GM19438 (cell line): ENCODE data around the gene ARHGAP15.
"Not testable (repeated sequence)": the region's sequence is repeated elsewhere in the genome, so short reads cannot be mapped to it uniquely, and the experiment has no call there.

Experiments
- ATAC-seq: cut with Tn5 transposase; IDR thresholded peaks from one replicate; pipeline ENCODE4 v1.9.1; 2021; ENCODE audit warnings: low read depth; ENCODE audit not compliant: unreplicated experiment

ARHGAP15 gene

GRCh38 chr2:143513081-143513480 is 383.9 kb downstream of the ARHGAP15 start:
- ATAC-seq, result no peak

- no peak for ATAC-seq
These were observed 385.2 kb downstream of the ARHGAP15 start for GRCh38 chr2:143514413-143514812.

GRCh38 chr2:143515318-143515717 is 386.1 kb downstream of the ARHGAP15 start:
- no peak for ATAC-seq

GRCh38 chr2:143519521-143519920 is 390.3 kb downstream of the ARHGAP15 start:
- no peak for ATAC-seq

- no peak for ATAC-seq
These were observed 392.2 kb downstream of the ARHGAP15 start for GRCh38 chr2:143521396-143521795.

- ATAC-seq, result no peak
These were observed 393.5 kb downstream of the ARHGAP15 start for GRCh38 chr2:143522699-143523098.

GRCh38 chr2:143524119-143524553 is 394.9 kb downstream of the ARHGAP15 start:
- no peak for ATAC-seq

GRCh38 chr2:143524559-143525401 is 395.6 kb downstream of the ARHGAP15 start:
- no peak for ATAC-seq

GRCh38 chr2:143525402-143525860 is 396.2 kb downstream of the ARHGAP15 start:
- no peak for ATAC-seq

GRCh38 chr2:143526498-143526897 is 397.3 kb downstream of the ARHGAP15 start:
- ATAC-seq, result no peak

GRCh38 chr2:143528021-143528420 is 398.8 kb downstream of the ARHGAP15 start:
- ATAC-seq, result no peak

GRCh38 chr2:143529118-143529720 is 400.0 kb downstream of the ARHGAP15 start:
- no peak for ATAC-seq

- no peak for ATAC-seq
These were observed 401.5 kb downstream of the ARHGAP15 start for GRCh38 chr2:143530758-143531157.

GRCh38 chr2:143532061-143532460 is 402.8 kb downstream of the ARHGAP15 start:
- no peak for ATAC-seq

- no peak for ATAC-seq
These were observed 404.6 kb downstream of the ARHGAP15 start for GRCh38 chr2:143533846-143534245.

- ATAC-seq, result no peak
These were observed 406.6 kb downstream of the ARHGAP15 start for GRCh38 chr2:143535802-143536201.

GRCh38 chr2:143541899-143542298 is 412.7 kb downstream of the ARHGAP15 start:
- ATAC-seq, result not testable (repeated sequence)

- no peak for ATAC-seq
These were observed 416.1 kb downstream of the ARHGAP15 start for GRCh38 chr2:143545059-143545948.

GRCh38 chr2:143545949-143546255 is 416.7 kb downstream of the ARHGAP15 start:
- no peak for ATAC-seq

- ATAC-seq, result no peak
These were observed 418.8 kb downstream of the ARHGAP15 start for GRCh38 chr2:143548032-143548431.

GRCh38 chr2:143550500-143550899 is 421.3 kb downstream of the ARHGAP15 start:
- ATAC-seq, result no peak
